ENCODE results near the gene PODN.
A peak's percentile ranks its signal among the peaks of the same experiment; 100 is the strongest.

The PODN gene

DNA sequence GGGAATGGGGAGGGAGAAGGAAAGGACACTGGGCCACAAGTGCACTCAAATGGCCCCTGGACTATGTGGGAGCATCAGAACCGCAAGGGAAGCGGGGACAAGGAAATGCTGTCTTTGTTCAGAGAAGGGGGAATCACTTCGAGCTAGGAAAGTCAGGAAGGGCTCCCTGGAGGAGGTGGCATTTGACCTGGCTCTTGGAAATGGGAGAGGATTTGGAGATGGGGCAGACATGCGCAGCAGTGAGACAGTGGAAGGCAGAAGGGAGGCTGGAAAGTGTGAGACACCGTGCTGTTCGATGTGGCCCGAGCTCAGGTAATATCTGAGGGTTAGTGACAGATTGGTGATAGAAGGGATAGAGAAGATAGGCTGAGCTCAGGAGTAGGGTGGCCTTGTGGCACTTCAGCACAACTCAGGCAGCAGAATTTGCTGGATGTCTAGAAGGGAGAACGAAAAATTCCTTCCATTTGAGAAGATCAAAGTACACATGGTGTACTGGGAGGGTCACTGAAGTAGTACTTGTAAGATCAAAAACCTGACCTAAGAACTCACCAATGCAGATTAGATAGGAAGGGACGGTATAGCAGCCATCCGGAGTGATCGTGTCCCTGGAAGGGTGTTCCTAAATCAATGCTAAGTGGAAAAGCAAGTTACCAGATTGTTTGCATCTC lies 55.1 kb downstream of the PODN start:
- DNase-seq: no peak

DNA sequence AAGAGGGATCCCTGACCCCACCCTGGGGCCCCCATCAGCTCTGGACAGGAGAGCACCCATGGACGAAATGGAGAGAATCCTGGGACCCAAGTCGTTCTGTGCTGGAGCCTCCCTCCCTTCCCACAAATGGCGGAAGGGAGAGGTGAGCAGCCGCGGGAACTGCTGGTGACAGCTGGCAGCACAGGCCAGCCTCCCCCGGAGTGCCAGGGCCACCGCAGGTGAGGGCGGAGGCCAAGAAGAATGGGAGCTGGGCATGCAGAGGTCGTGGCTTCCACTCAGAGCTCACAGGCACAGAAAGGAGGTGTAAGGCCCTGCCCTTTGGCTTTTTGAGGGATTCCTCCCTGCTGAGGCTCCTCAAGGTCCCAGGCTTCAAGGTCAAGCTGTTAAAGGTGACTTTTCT lies 55.8 kb downstream of the PODN start:
- DNase-seq: no peak

DNA sequence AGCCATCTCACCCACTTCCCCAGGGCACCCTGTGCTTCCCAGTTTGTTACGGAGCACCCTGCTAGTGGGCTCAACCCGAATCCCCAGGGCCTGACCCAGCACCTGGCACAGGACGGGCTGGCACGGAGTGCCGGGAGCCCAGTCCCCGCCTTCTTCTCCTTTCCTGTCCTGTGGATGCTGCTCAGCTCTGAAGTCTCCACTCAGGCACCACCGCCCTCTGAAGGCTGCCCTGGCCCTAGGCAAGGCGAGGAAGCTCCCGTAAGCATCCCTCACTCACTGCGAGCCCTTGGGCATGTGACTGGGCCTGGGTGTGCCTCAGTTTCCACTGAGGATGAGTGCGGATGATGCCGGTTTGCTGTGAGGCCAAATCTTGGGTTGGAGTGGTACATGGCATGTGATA lies 58.6 kb downstream of the PODN start:
- no peak for DNase-seq

DNA sequence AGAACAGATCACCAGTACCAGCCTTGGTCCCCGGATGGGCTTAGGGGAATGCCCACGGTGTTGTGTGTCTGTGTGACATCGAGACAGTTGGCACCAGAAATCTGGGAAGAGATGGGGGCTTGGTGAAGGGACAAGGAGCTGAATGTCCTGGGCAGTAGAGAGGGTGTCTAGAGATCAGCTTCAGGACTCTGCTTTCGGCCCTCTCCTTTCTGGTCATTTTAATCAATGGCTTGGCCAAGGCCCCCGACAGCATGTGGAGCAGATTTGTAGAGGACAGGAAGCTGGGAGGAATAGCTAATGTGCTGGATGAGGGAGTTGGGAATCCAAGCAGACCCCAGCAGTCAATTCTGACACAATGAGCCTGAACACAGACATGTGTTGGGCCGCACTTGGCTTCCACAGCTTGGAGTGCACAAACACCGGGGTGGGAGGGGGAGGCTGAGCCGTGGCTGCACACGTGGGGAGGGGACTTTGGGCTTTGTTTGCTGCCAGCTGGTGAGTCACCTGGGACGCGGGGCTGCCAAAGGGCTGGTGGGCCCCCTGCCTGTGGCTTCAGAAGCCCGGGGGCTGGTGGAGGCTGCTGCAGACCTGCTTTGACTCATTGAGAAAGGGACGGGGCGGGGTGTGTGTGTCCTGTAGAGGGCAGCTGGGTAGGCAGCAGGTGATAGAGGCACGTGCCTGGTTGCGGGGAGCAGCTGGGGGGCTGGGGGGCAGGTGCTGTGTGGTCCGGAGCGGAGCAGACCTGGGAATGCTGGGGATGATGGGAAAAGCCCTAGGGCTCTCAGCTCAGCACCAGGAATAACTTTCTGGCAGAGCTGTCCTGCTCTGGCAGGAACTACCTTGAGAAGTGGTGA lies 59.5 kb downstream of the PODN start:
- no peak for DNase-seq

DNA sequence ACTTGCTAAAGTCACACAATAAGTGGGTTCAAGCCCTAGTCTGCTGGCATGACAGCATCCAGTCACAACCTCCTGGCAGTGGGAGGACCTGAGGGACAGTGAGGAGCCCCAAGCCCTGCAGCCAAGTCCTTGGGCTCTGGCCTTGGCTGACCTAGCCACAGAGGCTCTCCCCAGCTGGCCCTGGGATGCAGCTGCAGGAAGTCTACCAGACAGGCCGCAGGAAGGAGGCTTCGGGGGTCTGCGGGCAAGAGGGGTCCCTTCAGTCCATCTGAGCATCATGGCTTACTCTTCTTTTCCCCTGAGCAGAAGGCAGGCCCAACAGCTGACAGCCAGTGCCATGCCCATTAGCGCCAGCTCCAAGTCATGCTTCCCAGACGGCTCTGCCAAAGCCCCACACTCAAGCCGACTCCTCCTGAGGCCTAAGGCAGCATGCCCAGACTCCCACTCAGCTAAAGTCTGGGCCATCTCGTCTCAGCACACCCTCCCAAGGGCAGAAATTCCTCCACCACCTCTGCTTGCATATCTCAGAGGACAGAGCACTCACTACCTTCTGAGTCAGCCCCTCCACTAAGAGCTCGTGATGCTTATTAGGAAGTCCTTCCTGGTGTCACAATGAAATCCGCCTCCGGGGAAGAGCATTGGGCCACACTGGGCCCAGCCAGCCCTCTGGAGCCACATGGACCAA lies 60.3 kb downstream of the PODN start:
- no peak for DNase-seq

DNA sequence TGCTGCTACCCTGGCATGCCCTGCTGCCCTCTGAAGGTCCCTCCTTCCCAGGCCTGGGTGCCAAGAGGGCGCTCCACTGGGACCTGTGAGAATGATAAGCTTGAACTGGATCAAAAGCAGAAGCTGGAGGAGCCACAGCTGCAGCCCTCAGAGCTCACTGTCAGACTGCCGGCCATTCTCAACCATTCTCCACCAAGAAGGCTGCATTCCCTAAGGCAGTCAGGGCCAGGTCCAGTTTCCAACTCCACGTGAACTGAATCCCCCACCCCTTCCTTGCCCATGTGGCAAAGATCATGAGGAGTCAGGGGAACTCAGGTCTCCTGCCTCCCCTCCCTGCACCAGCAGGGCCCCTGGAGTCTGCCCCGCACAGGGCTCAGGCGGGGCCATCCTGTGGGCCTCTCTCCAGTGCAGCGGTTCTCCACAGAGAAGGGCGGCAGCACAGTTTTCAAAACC lies 61.0 kb downstream of the PODN start:
- DNase-seq: no peak

DNA sequence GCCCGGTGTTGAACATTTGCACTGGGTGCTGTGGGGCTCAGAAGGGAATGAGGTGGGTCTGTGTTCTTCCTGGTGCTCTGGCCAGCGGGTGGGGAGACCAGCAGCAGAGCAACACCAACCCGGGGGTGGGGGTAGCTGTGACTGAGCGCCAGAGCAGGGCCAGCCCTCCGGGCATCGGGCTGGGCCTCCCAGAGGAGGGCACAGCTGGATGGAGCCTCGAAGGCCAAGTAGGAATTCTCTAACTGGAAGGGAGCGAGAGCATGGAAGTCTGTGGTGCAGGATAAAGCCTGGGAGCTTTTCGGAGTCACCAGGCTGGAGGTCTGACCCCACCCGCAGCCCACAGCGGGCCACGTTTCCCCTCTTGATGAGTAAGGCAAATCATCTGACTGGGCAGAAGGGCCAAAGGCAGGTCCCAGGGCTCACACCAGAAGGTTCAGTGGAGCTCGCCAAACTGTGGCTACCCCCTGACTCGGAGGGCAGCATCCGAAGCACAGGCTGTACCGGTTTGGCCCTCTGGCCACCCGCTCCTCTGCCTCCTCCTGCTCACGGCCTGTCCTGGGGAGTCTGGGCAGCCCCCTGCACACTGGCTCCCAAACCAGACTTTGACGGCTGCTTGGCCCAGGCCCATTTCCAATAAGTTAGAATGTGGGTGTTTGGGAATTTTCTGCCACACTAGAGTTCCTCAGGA lies 61.6 kb downstream of the PODN start:
- no peak for DNase-seq

DNA sequence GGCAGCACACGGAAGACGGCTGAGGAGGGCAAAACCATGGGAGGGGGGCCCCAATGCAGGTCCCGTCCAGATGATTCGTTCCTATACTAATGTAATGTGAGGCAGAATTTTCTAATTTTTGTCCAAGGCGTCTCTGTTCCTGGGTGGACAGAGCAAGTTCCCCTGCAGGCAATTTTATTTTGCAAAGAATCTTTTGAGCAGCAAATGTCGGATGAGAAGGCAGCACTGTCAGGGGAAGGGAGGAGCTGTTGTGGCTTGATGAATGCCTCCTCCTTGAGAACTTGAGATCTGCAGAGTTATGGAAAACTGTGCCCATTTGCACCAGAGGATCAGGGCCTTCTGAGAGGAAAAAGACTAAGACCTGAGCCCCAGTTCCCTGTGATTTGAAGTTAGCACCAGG lies 63.1 kb downstream of the PODN start:
- no peak for DNase-seq

DNA sequence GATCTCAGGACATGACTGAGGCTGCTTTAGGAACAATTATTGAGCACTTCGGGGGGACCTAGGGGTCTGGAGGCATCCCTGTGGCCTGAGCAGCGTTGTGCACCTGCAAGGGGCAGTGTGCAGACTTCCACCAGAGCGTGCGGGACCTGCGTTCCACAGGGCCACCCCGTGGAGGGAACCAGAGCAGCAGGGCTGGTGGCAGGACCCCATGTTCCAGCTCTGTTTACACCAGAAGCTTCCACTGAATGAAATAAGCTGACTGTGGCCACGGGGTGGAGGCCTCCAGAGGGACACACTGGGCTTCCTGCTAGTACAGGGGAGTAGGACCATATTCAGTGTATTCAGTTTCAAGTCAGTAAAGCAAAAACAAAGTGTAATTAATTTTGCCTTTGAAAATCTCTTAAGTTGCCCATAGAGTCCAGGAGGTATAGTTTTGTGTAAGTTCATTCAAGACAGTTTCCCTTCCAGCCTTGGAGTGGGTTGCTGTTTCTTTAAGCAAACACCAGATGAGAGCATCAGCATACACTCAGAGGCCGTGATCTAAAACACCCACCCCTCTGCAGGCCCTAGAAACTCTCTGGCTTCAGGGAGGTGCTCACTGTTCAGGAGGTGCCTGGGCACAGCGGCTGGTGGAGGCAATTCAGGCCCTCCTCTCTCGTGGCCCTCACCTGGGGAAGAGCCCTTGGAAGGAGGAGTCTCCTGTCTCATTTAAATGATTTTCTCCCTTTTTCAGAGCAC lies 63.8 kb downstream of the PODN start:
- DNase-seq: no peak

DNA sequence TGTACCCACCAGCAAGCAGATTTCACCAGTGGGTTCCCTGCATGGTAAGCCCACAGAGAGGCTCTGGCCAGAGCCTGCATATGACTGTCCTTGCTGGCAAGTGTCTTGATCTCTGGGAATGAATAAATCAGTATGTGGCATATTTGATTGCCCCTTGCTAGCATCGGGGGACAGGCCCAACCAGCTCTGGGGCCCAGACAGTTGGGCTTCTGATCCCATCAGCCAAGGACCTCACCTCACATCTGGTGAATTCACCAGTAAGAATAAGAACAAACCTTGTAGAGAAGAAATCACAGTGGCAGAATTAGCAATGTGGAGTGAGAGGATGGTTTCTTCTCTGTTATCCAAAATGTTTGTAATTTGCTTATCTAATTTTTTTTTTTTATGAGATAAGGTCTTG lies 64.5 kb downstream of the PODN start:
- no peak for DNase-seq

DNA sequence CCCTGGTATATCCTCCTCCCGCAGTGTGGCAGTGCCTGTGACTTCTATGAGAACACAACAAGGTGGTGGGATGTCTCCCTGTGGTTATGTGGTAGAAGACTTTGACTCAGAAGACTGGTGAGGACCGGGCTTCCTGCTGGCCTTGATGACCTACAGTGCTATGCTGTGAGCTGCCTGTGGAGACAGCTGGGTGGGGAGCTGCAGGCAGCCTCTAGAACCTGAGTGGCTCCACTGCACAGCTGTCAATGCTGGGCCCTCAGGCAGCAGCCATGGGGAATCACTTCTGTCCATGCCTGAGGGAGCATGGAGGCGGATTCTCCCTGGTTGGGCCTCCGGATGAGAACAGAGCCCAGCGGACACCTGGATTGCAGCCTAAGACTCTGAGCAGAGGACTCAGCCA lies 65.5 kb downstream of the PODN start:
- DNase-seq: peak; percentile 16

DNA sequence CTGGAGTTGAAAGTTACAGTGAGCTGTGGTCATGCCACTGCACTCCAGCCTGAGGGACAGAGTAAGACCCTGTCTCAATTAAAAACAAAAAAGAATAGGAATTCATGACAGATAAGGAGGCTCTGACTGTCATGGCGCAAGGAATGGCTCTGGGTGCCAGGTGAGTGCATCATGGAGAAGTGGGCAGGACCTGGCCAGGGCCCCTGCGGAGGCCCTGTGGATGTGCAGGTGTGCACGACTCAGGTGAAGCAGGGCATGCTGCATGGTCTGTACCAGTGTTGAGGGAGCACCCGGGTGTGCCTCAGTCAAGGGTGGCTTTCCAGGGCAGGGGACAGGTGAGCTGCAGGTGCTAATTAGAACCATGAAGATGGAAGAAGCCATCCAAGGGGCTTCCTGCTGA lies 66.4 kb downstream of the PODN start:
- DNase-seq: no peak

DNA sequence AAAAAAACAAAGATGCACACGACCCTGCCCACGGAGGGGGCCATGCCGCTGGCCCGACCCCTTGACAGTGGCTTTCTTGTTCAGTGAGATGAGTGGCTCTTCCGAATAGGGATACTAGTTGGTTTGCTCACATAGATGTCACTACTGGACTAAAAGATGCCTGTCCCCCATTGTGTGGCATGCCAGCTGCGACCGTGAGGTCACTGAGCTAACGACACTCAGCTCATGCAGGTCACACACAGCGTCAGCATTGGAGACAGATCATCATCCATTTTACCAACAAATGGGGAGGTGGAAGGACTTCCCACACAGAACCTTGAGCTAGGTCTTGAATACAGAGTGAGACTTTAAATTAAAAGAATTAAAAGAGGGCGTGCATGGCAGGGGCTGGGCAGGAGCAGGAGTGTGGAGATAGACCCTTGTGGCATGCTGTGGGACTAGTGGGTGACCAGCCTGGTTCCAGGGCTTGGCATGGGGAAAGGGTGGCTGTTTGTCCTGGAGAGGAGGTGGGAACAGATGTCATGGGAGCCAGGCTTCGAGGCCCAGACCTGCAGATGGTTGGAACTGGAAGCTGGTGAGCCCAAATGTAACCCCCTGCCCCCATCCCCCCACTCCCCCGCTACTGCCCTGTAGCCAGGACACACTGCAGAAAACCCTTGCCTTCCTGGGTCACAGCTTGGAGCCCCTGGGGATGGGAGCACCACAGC lies 68.0 kb downstream of the PODN start:
- no peak for DNase-seq

DNA sequence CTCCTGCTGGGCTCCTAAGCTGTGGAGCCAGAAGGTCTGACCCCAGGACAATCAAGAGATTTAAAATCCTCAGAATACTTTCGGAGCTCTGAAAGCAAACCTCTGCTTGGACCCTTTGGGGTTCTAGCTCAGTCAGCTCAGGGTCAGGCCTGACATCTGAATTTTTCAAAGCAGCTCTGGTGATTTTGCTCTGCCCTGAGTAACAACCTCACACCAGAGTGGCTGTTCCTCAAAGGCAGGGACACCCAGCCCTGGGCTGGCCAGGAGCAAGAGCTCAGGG lies 68.5 kb downstream of the PODN start:
- DNase-seq: no peak

DNA sequence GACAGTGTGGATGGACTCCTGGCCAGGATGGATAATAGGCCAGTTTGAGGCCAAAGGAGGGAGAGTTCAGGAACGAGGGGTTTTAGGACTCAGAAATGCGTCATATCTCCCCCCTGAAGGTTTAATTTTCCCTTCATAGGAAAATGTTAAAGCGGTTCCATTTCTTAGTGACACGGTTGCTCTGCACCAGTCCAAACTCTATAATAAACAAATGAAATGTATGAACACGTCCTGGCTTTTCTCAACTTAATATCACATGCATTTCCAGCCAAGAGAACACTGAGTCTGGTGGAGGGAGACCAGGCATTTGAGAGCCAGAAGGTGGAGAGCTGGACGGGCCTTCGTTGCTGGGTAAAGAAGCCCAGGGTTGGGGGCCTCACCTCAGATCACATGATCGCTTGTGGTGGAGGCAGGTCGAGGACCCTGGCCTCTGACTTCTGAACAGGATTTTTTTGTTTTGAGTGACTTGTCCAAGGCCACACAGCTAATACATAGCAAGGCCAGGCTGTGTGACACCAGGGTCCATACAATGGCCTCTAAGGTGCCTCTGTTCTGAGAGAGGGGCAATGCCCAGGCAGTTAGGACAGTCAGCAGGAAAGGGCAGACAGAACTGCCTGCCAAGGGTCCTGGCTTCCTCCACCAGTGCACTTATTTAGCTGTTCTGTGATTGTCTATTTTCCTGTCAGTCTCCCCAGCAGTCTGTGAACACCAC lies 69.0 kb downstream of the PODN start:
- DNase-seq: no peak

DNA sequence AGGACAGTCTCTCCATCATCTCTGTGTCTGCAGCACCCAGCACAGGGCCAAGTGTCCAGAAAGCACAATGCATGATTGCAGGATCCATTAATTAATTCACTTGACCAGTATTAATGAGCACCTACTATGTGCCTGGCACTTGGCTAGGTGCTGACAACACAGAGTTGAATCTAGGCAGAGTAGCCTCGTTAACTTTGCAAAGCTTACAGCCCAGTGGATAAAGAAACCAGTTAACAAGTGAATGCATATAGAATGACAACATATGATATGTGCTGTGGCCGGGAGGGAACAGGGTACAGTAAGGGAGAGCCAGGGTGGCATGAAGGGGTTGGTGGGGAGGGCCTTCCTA lies 69.6 kb downstream of the PODN start:
- no peak for DNase-seq

DNA sequence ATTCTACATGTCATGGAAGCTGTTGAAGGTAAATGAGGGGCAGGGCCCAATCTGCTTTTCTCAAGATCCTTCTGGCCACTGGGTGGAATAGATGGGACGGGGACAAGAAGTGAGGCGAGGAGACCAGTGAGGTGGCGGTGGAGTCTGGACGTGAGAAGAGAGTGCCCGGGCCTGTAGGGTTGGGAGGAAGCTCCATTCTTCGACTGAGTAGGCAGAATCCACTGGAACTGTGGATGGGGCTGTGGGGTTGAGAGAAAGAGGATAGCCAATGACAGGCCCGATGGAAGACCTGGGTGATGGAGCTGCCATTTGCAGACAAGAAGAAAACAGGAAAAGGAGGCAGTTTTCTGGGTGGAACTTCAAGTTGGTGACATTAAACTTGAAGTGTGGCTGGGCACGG lies 70.2 kb downstream of the PODN start:
- DNase-seq: no peak

DNA sequence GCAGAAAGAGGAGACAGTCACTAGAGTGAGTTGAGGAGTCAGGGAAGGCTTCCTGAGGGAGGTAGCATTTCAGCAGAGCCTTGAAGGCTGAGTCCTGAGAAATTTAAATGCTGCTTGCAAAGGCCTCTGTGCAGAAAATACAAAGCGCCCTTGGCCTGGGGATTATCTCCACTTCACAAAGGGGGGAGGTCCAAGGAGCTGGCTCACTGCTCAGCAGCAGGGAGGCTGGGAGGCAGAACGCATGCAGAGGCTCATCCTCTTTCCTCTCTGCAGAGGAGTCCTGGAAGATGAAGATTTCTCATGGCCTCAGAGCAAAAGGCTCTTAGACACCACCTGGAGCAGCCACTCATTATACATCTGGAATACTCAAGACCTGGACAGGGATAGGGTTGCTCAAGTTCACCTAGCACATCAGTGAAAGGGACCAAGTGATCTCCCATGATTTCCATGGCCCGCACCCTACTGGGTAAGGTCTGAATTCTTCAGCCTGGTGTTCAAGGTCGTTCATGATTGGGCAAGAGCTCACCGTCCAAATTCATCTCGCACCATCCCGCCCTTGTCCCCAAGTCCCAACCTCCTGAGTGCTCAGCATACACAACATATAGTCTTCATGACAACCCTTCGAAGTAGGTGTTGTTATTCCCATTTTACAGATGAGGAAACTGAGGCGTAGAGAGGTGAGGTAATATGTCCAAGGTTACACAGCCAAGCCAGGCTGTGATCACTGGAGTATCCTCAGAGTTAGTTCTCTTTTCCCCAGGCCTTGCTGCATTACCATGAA lies 71.4 kb downstream of the PODN start:
- no peak for DNase-seq

DNA sequence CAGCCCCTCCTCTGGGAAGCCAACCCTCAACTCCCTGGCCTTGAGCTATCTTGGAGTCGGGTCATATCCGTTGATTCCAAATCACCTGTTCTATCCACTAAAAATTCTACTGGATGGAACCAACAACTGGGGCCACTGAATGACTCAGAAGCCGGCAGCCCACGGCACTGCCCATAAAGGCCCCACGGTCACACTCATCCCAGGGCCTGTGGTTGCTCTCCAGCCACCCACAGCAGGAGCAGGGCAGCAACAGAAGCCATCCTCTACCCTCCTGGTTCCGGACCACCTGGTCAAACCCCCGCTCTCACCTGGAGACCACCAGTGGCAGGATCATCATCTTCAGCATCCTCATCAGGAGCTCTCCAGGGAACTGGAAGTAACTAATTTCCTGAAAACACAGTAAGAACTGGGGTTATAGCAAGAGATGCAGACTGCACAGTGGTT lies 72.1 kb downstream of the PODN start:
- DNase-seq: no peak

All from CD4-positive, alpha-beta T cell treated with Interleukin-12 subunit alpha and Interleukin-12 subunit beta, for 1 hour (primary cell).